Measurements from ENCODE around the gene BDKRB1. TPM values are rescaled to one million over a fixed set of nuclear protein-coding genes. Genes with fewer than 3 reads are reported as not detected.

BDKRB1 gene
- total RNA-seq, 1 donor from 2014 or later: 0.20 TPM

Other genes starting within 250 kb of the BDKRB1 start
- gene C14orf132, start 216.8 kb upstream of the BDKRB1 start, total RNA-seq: 8.0 and 14.0 TPM in 2 replicates
- gene BDKRB2, start 51.4 kb upstream of the BDKRB1 start, total RNA-seq: 0.70 and 0.89 TPM in 2 replicates
- gene ATG2B, start 107.1 kb downstream of the BDKRB1 start, total RNA-seq: 14.2 and 15.0 TPM in 2 replicates
- gene GSKIP, start 107.3 kb downstream of the BDKRB1 start, total RNA-seq: 22.7 and 22.8 TPM in 2 replicates
- gene AK7, start 135.9 kb downstream of the BDKRB1 start, total RNA-seq: 0.60 and 1.0 TPM in 2 replicates
- gene PAPOLA, start 246.2 kb downstream of the BDKRB1 start, total RNA-seq: 164 and 188 TPM in 2 replicates